Measurements from ENCODE around the gene MAP2K3. TPM values are rescaled to one million over a fixed set of nuclear protein-coding genes. Genes with fewer than 3 reads are reported as not detected.
"Not testable (repeated sequence)": the region's sequence is repeated elsewhere in the genome, so short reads cannot be mapped to it uniquely, and the experiment has no call there.

The MAP2K3 gene
- total RNA-seq, 1 experiment from 2014 or later = 39.7 TPM

- TF ChIP-seq IRF2 (CRISPR knock-in tag; IDR thresholded peaks at IDR 0.05; ENCODE audit: borderline replicate concordance, low read depth) = no peak
Measured at GRCh38 chr17:21313320-21313719, 28.8 kb downstream of the MAP2K3 start (continued).

- H3K4me3 Mint-ChIP-seq; H3K27ac Mint-ChIP-seq; DNase-seq (ENCODE audit: low spot score); CTCF ChIA-PET; POLR2A ChIA-PET; ATAC-seq; H3K4me1 Mint-ChIP-seq; H3K9me3 Mint-ChIP-seq: not testable (repeated sequence)
- Mint-ChIP-seq H3K27me3 (ENCODE audit: low read depth) (peaks cover 11% of the 10 kb centered on the region), H3K36me3 (peaks cover 11% of the 10 kb centered on the region)
Measured at GRCh38 chr17:21313761-21314160, 29.2 kb downstream of the MAP2K3 start.

- peaks cover 16% of the 10 kb centered on the region for H3K27me3 Mint-ChIP-seq (ENCODE audit: low read depth)
- H3K27ac Mint-ChIP-seq; H3K36me3 Mint-ChIP-seq; H3K4me3 Mint-ChIP-seq; CTCF ChIA-PET; H3K4me1 Mint-ChIP-seq; ATAC-seq; H3K9me3 Mint-ChIP-seq; POLR2A ChIA-PET; DNase-seq (ENCODE audit: low spot score): not testable (repeated sequence)
Measured at GRCh38 chr17:21314261-21314664, 29.8 kb downstream of the MAP2K3 start.

GRCh38 chr17:21314701-21315111, 30.2 kb downstream of the MAP2K3 start:
- H3K27ac Mint-ChIP-seq; POLR2A ChIA-PET; H3K9me3 Mint-ChIP-seq; CTCF ChIA-PET; H3K4me3 Mint-ChIP-seq; DNase-seq (ENCODE audit: low spot score); ATAC-seq; H3K36me3 Mint-ChIP-seq: not testable (repeated sequence)
- H3K4me1 Mint-ChIP-seq = peaks cover 11% of the 10 kb centered on the region
- H3K27me3 Mint-ChIP-seq (ENCODE audit: low read depth) = peaks cover 19% of the 10 kb centered on the region

- H3K27ac Mint-ChIP-seq; DNase-seq (ENCODE audit: low spot score); ATAC-seq; H3K36me3 Mint-ChIP-seq; POLR2A ChIA-PET; H3K9me3 Mint-ChIP-seq; CTCF ChIA-PET; H3K4me3 Mint-ChIP-seq: not testable (repeated sequence)
- Mint-ChIP-seq H3K27me3 (ENCODE audit: low read depth) (peaks cover 19% of the 10 kb centered on the region), H3K4me1 (peaks cover 11% of the 10 kb centered on the region)
Measured at GRCh38 chr17:21315246-21316000, 30.9 kb downstream of the MAP2K3 start.

- H3K27ac Mint-ChIP-seq; H3K9me3 Mint-ChIP-seq; H3K36me3 Mint-ChIP-seq; POLR2A ChIA-PET; DNase-seq (ENCODE audit: low spot score); CTCF ChIA-PET; H3K4me3 Mint-ChIP-seq: not testable (repeated sequence)
- peaks cover 11% of the 10 kb centered on the region for H3K4me1 Mint-ChIP-seq
- ATAC-seq = peak; percentile 40
- H3K27me3 Mint-ChIP-seq (ENCODE audit: low read depth) = peaks cover 19% of the 10 kb centered on the region
Measured at GRCh38 chr17:21316212-21316886, 31.8 kb downstream of the MAP2K3 start.

GRCh38 chr17:21316887-21317500, 32.5 kb downstream of the MAP2K3 start:
- H3K27ac Mint-ChIP-seq, H3K9me3 Mint-ChIP-seq, POLR2A ChIA-PET, H3K36me3 Mint-ChIP-seq: not testable (repeated sequence)
- H3K4me1 Mint-ChIP-seq = peaks cover 11% of the 10 kb centered on the region
- ATAC-seq (peak; percentile 41), DNase-seq (ENCODE audit: low spot score) (peak; percentile 36)
- peaks cover 19% of the 10 kb centered on the region for H3K27me3 Mint-ChIP-seq (ENCODE audit: low read depth)
- peak overlapping the region; percentile 47 for H3K4me3 Mint-ChIP-seq
- CTCF ChIA-PET = interaction anchor here (1.4 kb wide), 1 partner anchor 140 kb away, joined by 9 read pairs; no protein-coding TSS in a partner anchor

GRCh38 chr17:21317821-21318220, 33.3 kb downstream of the MAP2K3 start:
- POLR2A ChIA-PET; H3K36me3 Mint-ChIP-seq; H3K9me3 Mint-ChIP-seq; DNase-seq (ENCODE audit: low spot score); ATAC-seq; H3K27ac Mint-ChIP-seq: not testable (repeated sequence)
- Mint-ChIP-seq H3K4me1 (peaks cover 12% of the 10 kb centered on the region), H3K27me3 (ENCODE audit: low read depth) (peaks cover 20% of the 10 kb centered on the region), H3K4me3 (peak overlapping the region; percentile 12)
- CTCF ChIA-PET = interaction anchor here (0.6 to 1.4 kb wide), 4 partner anchors 38 to 195 kb away, joined by 3 to 9 read pairs (median 4); no protein-coding TSS in a partner anchor

GRCh38 chr17:21318439-21318838, 33.9 kb downstream of the MAP2K3 start:
- ChIA-PET CTCF (interaction anchor here (0.6 to 1.4 kb wide), 4 partner anchors 38 to 194 kb away, joined by 3 to 9 read pairs (median 4); no protein-coding TSS in a partner anchor), POLR2A (no interaction called here)
- Mint-ChIP-seq H3K27me3 (ENCODE audit: low read depth) (peaks cover 26% of the 10 kb centered on the region), H3K4me3 (peak overlapping the region; percentile 43), H3K4me1 (peaks cover 18% of the 10 kb centered on the region), H3K36me3 (0 out of 2 replicates have a peak, but pooled peaks cover 2% of the 10 kb centered on the region), H3K9me3 (0 out of 2 replicates have a peak, but pooled peaks cover 3% of the 10 kb centered on the region), H3K27ac (no peak overlapping the region)
- DNase-seq (ENCODE audit: low spot score) (peak; percentile 56), ATAC-seq (peak; percentile 49)
- TF ChIP-seq PRDM15 (CRISPR knock-in tag; IDR thresholded peaks at IDR 0.05) (peak; percentile 82), ATF1 (CRISPR knock-in tag; IDR thresholded peaks at IDR 0.05) (no peak), GABPB1 (CRISPR knock-in tag; IDR thresholded peaks at IDR 0.05) (no peak), ELF4 (CRISPR knock-in tag; IDR thresholded peaks at IDR 0.05; ENCODE audit: low read depth) (no peak), HMGA2 (CRISPR knock-in tag; IDR thresholded peaks at IDR 0.05) (no peak), ZNF423 (CRISPR knock-in tag; IDR thresholded peaks at IDR 0.05) (peak; percentile 84)

All from WTC11 (cell line).